HPDE6-E6E7 (cell line): ENCODE data around the gene MKLN1.
"Not testable (repeated sequence)": the region's sequence is repeated elsewhere in the genome, so short reads cannot be mapped to it uniquely, and the experiment has no call there.

Experiments used
- DNase-seq: peaks from one replicate; pipeline ENCODE4 v3.0.0; 2011; ENCODE audit warnings: missing footprints; ENCODE audit errors: extremely low spot score

The MKLN1 gene

GRCh38 chr7:131327626-131328376, at the start of gene MKLN1:
TSS of gene MKLN1 (plus strand) at chr7:131327876. CDS start at chr7:131327900, 24 bp downstream.
- DNase-seq = peak; percentile 76

DNA sequence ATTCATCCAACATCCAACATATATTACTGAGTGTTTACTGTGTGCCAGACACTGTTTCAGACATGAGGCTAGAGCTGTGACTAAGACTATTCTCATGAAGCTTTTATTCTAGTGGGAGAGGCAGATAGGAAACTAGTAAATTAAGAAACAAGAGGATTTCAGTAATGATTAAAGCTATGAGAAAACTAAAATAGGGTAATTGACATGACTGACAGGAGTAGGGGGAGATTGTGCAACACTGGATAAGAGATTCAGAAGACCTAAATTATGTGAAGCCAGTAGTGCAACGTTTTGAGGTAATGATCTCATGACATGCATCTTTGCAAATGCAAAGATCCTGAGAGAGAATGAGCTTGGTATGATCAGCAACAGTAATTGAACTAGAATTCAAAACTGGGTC, 48.6 kb upstream of the MKLN1 start:
- DNase-seq = no peak

- no peak for DNase-seq
Measured at GRCh38 chr7:131281266-131282048, 46.2 kb upstream of the MKLN1 start.

GRCh38 chr7:131284702-131285419, 42.8 kb upstream of the MKLN1 start:
- no peak for DNase-seq

GRCh38 chr7:131285556-131285955, 42.1 kb upstream of the MKLN1 start:
- no peak for DNase-seq

GRCh38 chr7:131288450-131288849, 39.2 kb upstream of the MKLN1 start:
- DNase-seq = no peak

- no peak for DNase-seq
Measured at GRCh38 chr7:131289051-131289450, 38.6 kb upstream of the MKLN1 start.

DNA sequence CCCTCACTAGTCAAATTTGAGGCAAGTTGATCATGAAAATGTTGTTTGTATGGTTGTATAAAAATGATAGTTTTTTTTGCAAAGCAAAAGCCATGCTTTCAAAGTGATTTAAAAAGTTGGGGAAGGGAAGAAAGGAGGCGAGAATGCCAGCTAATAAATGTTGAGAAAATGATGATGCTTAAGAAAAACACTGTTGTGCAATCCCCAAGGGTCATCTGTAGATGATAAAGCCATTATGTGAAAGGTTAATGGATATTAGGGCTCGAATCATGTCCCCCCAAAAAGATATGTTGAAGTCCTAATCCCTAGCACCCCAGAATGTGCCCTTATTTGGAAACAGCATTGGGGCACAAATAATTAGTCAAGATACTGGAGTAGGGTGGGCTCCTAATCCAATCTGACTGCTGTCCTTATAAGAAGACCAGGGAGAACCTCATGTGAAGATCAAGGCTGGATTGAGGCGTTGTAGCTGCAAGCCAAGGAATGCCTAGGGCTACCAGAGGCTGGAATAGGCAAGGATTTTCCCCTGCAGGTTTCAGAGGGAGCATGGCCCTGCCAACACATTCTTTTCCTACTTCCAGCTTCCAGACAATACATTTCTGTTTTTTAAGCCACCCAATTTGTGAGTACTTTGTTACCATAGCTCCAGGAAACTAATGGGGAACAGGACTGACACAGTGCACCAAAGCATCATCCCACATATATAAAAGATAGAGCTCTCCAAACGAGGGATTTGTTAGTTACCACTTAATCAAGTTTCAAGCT, 35.4 kb upstream of the MKLN1 start:
- no peak for DNase-seq

DNA sequence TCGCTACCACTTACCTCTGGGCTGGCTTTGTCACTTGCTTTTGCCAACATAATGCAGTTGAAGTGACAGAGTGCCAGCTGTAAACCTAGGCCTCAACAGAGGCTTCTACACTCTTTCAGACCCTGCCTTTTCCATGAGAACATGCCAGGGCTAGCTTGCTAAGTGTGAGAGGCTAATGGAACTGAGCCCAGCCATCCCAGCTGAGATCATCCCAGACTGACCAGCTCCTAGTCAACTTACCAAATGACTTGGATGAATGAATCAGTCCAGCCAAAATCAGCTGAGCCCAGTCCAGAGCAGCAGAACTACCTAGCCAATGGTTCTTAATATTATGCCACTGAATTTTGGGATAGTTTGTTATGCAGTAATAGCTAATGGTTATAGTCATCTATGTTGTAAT, 34.7 kb upstream of the MKLN1 start:
- DNase-seq = no peak

GRCh38 chr7:131294553-131294952, 33.1 kb upstream of the MKLN1 start:
- no peak for DNase-seq

DNA sequence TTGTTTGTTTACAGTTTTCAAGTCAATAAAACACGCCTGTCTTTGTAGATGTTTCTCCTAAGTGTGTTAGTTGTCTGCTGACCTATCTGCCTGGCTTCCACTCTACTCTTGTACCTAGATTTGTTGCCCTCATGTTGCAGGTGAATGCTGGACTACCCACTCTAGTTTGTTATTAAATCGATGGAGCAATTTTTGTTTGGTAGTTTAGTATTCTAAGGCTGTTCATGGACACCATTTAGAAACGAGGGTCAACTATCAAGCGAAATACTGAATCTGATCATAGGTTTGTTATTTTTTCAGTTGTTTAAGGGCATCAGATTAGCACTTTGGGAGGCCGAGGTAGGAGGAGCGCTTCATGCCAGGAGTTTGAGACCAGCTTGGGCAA, 29.1 kb upstream of the MKLN1 start:
- DNase-seq = no peak

DNA sequence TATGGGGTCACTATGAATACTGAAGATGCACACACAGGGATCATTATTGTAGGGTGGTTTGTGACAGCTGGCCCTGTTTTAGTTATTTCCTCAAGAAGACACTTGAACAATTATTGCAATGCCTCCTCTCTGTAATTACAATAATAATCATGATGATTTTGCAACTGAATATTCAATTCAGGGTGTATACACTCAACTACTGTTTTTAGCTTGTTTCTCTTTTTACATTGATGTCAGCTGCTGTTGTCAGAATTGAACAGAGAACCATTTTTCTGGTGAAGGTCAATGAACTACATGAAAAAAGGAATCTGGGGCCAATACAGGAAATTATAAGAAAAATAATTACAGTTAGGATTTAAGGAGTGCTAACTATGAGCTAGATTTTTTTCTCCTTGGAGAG, 28.6 kb upstream of the MKLN1 start:
- DNase-seq = no peak

DNA sequence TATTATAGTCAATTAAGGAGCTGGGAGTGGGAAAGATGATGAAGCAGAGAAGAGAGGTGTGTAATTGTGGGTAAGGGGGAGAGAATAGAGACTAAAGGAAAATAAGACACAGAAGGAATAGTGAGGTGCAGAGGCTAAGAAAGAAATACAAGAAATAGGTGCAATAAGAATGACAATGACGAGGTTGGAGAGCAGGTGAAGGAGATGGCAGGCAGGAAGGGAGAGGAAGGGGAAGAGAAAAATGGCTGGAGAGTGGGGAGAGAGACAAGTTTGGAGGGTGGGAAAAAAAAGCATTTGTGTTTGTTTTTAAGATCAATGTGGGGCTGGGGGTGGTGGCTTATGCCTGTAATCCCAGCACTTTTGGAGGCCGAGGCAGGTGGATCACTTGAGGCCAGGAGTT, 27.6 kb upstream of the MKLN1 start:
- no peak for DNase-seq

DNA sequence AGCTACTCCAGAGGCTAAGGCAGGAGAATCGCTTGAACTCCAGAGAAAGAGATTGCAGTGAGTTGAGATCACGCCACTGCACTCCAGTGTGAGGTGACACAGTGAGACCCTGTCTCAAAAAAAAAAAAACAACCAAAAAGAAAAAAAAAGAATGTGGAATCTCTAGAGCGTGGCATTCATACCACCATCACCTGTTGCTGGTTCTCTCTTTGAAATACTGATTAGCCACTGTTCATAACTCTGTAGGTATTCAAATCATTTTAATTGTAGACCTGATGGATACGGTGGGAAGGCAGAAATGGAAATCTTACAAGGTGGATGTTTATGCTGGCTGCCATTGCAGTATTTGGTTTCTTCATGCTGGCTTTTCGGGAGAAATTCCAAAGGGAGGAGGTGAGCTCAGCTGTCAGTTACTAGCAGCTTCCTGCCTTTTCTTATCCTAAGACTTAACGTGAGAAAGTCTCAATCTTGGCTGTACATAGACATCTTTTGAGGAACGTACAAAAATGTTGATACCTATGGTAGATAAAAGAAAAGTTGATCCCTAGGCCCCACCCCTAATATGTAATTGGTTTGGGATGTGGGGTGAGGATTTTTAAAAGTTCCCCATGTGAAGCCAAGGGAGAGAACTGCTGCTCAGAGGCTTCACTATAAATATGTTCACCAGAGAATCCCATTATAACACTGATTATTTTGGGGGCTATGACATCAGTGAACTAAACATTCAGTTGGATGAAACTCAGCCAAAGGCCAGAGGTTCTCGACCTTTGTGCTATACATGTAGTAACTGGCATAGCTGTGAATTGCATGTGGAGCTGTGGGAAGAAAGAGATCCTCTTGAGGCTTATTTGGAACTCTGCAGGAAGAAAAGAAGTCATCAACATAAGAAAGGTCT, 26.9 kb upstream of the MKLN1 start:
- no peak for DNase-seq

DNA sequence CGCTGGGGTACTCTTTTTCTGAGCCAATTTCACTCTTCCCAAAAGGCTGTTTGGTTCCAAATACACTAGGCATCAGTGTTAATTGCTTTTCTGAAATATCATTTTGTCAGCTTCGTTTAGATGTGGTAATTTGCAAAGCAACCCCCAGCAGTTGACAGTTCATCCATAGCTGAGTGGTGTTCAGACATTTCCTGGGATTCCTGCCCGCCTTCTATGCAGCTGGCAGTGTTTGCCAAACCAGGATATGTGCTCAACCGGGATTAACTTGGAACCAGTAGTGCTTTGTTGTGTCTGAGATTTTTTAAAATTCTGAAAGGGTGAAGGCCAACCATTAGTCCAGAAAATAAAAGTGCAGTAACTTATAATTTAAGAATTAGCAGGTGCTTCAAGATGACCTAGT, 25.2 kb upstream of the MKLN1 start:
- no peak for DNase-seq

GRCh38 chr7:131302876-131303707, 24.6 kb upstream of the MKLN1 start:
- DNase-seq = peak; percentile 72

- DNase-seq = no peak
Measured at GRCh38 chr7:131305152-131305551, 22.5 kb upstream of the MKLN1 start.

DNA sequence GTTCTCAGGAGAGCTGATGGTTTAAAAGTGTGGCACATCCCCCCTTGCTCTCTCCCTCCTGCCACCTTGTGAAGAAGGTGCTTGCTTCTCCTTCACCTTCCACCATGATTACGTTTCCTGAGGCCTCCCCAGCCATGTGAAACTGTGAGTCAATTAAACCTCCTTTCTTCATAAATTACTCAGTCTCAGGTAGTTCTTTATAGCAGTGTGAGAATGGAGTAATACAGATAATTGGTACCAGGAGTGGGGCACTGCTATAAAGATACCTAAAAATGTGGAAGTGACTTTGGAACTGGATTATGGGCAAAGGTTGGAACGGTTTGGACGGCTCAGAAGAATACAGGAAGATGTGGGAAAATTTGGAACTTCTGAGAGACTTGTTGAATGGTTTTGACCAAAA, 21.6 kb upstream of the MKLN1 start:
- not testable (repeated sequence) for DNase-seq

DNA sequence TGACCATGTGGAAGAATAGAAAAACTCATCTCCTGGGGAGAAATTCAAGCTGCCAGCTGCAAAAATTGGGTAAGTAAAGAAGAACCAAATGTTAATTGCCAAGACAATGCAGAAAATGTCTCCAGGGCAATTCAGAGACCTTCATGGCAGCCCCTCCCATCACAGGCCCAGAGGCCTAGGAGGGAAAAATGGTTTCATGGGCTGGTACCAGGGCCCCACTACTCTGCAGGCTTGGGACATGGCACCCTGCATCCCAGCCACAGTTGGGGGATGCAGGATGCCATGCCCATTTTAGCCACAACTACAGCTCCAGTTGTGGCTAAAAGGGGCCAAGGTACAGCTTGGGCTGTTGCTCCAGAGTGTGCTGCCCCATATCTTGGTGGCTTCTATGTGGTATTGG, 20.9 kb upstream of the MKLN1 start:
- DNase-seq = no peak

- no peak for DNase-seq
Measured at GRCh38 chr7:131307627-131308026, 20.0 kb upstream of the MKLN1 start.
